NOMO-1 treated with DMSO at 0.1 percent for 48 hours (cell line): ENCODE data around the gene RNF223.
"Not testable (repeated sequence)": the region's sequence is repeated elsewhere in the genome, so short reads cannot be mapped to it uniquely, and the experiment has no call there.

Experiments used
- DNase-seq: peaks from one replicate; lab custom pipeline; 2025; ENCODE audit not compliant: unreplicated experiment; lab: John Stamatoyannopoulos, UW

RNF223 gene

DNA sequence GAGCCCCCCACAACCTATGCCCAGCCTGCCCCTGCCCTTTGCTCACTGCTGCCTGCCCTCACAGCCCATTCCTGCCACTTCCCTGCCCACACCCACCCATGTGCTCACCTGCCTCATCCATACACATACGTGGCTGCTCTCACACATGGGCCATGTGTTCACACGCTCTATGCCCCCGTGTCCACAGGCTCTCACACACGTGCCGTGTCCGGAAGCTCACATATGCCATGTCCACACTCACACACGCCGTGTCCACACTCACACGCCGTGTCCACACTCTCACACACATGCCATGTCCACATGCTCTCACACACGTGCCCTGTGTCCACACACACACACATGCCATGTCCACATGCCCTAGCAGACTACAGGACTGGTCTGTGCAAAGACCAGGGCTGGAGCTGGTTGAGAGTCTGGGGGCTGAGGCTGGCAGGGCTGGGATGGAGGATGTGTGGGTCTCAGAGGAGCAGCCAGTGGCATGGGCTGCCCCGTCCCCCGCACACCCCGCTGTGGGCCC lies 583 bp upstream of the RNF223 start:
- DNase-seq, result no peak

DNA sequence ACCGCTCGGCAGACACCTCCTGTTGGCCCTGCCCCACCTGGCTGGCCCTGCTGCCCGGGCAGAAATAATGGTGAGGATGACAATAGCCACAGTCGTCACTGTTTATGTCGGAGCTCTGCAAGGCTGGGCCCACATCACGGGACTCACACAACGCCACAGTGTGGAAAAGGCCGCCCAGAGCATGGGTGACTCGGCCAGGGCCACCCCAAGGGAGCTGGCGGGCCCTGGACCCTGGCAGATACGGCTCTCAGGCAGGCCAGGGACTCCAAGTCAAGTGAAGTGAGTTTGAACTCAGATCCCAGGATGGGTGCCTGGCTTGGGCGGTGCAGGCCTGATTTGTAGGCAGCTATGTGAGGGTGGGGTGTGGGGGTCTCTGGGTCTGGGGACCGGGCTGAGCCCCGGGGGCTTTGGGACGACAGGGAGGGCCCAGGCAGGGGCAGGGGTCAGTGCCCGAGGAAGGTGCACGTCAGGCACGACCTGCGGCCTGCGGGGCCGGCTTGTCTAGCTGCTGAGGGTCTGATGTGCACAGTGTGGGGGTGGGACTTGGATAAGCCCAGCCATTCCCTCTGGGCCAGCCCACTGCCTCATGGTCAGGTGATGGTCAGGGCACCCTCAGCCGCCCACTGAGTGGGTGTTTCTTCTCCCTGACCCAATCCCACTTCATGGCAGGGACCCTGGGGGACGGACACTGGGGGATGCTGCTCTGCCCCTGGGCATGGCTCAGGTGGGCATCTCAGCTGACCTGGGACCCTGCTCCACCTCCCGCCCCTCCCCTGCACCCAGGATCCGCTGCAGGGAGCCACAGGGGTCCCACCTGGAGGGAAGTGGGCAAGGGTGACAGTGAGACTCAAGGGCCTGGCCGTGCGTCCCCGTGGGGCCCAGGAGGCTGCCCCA lies 1.0 kb downstream of the RNF223 start:
- DNase-seq, result no peak

- DNase-seq, result no peak
Observed at GRCh38 chr1:1072299-1072848, 1.7 kb downstream of the RNF223 start.

DNA sequence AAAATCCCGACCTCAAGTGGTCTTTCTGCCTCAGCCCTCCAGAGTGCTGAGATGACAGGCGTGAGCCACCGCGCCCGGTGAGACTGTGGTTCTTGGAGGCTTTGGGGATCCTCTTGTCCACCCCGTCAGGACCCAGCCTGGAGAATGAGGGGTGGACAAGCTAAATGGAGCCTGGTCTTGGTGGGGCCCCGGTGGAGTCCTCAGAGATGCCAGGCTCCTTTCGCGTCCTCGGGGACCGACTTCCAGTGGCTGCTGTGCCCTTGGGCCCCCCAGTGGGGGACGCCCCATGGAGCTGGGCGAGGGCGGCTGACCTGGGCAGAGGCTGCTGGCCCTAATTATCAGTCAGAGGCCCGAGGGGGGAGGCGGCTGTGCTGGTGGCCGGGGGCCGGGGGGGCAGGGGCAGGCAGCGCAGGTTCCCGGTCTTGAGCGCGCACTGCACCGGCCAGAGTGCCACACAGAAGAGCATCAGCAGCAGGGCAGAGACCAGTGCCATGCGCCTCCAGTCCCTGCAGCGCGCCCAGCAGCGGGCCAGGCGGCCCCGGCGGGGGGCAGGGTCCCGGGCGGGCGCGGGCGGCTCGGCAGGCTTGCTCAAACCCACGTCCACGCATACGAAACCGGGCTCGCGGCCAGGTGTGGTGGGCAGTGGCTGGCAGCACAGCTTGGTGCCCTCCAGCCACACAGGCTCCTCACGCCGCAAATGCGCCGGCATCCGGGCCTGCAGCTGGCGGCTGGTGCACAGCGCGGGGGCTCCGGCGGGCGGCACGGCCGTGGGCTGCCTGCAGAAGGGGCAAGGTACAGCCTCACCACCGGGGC lies 2.4 kb downstream of the RNF223 start:
- no peak for DNase-seq

DNA sequence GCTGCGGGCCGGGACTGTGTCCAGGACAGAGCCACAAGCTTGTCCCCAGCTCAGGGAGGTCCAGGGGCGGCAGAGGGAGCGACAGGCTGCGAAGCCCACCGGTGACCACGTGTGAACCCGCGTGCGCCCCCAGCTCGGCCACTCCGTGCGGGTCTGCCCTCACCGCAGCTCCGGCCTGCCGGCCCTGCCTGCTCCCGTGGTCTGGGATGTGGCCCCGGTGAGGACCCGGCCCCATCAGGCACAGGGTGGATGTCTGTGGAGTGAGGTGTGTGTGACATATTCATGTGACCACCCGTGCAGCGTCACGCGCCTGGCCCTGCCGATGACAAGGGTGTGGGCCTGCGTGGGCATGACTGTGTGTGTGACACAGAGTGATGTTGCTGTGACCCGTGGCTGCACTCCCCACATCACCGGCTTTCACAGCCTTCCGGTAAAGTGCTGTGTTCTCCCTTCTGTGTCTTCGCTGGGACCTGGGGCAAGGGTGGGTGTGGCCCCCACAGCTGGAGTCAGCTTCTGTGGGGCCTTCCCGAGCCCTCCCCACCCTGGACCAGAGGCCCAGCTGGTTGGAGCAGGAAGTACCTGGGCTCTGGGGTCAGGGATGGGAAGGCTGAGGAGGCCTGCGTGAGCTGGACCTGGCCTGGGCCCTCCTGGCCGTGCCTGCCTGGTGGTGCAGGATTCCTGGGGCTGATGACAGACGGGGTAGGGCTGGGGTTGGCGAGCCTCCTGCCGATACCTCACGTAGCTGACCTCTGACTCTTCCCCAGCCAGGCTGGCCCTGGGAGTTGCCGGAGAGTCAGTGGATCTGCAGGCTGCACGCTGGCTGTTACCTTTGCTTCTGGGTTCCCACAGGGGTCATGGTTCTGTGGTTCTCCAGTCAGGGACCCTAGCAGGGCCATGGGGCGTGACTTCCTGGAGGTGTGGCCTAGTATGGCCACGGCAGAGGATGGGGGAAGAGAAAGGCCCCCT lies 4.1 kb downstream of the RNF223 start:
- no peak for DNase-seq

DNA sequence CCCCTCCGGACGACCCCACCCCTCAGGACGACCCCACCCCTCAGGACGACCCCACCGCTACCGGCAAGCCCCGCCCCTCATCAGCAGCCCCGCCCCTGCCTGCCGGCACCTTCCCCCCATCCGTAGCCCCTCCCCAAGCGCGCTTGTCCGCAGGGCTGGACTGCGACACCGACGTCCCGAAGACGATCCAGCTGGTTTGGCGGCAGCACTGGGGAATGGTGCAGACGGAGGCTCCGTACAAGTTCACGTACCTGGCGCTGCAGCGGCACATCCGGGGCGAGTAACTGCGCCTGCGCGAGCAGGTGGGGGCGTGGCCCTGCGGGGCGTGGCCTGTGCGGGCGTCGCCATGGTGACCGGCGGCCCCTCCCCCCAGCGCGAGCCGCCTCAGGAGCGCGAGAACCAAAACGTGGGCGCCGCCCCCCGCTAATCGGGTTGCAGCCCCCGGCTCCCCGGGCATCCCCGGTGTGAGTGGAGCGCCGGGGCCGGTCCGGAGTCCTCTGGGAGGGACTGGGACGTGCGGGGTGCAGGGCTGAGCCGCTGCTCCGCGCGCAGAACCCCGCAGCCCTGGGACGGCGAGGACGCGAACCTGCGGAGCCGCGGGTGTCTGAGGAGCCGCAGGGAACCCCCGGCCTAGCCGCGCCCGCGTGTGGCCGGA lies 4.9 kb downstream of the RNF223 start:
- DNase-seq, result peak; percentile 18

DNA sequence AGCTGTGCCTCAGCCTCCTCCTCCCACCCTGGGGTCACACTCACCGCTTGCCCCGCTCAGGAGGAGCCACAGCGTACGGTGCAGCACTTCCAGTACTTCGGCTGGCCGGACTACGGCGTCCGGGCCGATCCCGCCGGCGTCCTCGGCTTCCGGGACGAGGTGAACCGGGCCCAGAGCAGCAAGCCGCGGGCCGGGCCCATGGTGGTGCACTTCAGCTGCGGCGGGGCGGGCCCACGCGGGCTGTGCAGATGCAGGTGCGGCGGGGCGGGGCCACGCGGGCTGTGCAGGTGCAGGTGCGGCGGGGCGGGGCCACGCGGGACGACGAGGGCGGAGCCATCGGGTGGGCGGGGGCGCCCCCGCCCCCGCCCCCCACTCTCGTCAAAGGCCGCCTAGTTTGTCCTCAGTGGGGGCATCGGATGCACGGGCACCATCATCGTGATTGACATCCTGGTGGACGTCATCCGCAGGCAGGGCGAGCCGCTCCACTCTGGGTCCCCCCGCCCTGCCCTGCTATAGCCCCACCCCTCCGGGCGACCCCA lies 5.5 kb downstream of the RNF223 start:
- no peak for DNase-seq

- DNase-seq, result no peak
Observed at GRCh38 chr1:1067860-1068516, 6.1 kb downstream of the RNF223 start.

DNA sequence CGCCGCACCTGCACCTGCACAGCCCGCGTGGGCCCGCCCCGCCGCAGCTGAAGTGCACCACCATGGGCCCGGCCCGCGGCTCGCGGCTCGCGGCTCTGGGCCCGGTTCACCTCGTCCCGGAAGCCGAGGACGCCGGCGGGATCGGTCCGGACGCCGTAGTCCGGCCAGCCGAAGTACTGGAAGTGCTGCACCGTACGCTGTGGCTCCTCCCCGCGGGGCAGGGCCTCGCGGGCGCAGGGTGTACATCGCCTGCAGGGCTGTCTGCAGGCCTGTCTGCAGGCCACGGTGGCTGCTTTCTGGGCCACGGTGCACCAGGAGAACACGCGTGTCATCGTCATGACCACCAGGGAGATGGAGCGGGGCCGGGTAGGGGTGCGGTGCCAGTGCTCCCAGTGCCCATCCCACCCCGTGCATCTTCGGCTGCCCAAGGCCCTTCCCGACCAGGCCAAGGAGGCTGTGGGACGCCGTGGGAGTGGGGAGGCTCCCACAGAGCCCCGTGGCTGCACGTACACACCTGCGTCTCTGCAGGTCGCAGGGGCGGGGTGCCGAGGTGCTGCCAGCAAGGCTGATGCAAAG lies 6.7 kb downstream of the RNF223 start:
- DNase-seq, result no peak

DNA sequence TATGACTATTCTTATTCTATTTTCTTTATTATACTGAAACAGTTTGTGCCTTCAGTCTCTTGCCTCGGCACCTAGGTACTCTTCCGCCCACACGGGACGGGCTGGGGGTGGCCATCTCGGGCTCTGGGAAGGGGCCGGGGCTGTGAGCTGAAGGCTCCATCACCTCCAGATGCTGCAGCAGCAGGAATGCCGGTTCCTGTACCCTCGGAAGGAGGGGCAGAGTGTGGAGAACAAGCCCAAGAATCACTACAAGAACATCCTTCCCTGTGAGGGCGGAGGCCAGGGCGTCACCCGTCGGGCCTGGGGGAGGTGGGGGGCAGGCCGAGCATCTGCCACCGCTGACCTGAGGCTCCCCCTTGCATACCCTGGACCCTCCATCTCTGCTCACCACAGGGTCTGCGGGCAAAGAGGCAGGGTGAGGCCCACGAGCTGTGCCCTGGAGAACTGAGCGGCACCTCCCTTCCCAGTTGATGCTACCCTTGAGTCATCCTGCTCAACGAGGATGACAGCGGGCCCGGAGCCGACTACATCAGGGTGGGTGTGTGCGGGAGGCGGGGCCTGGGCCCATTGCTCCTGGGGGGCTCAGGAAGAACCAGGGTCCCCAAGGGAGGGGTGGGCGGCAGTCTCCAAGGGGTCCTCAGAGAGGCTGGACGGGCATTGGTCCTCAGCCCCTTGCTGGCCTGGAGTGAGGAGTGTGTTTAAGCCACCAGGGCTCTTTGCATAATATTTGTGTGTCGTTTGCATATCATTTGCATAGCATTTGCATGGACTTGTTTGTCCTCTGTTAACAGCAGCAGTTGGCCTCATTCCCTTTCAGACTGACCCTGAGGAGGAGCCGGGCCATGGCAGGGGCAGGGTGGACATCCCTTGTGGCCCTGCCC lies 7.5 kb downstream of the RNF223 start:
- no peak for DNase-seq

DNA sequence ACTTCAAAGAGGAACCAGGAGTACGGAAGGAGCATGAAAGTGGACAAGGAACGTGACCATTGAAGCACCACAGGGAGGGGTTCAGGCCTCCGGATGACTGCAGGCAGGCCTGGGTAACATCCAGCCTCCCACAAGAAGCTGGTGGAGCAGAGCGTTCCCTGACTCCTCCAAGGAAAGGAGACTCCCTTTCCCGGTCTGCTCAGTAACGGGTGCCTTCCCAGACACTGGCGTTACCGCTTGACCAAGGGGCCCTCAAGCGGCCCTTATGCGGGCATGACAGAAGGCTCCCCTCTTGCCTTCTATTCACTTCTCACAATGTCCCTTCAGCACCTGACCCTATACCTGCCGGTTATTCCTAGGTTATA lies 8.2 kb downstream of the RNF223 start:
- not testable (repeated sequence) for DNase-seq

GRCh38 chr1:1065265-1065939 lies 8.7 kb downstream of the RNF223 start:
- DNase-seq, result no peak

GRCh38 chr1:1063945-1064831 lies 9.9 kb downstream of the RNF223 start:
- peak; percentile 42 for DNase-seq

DNA sequence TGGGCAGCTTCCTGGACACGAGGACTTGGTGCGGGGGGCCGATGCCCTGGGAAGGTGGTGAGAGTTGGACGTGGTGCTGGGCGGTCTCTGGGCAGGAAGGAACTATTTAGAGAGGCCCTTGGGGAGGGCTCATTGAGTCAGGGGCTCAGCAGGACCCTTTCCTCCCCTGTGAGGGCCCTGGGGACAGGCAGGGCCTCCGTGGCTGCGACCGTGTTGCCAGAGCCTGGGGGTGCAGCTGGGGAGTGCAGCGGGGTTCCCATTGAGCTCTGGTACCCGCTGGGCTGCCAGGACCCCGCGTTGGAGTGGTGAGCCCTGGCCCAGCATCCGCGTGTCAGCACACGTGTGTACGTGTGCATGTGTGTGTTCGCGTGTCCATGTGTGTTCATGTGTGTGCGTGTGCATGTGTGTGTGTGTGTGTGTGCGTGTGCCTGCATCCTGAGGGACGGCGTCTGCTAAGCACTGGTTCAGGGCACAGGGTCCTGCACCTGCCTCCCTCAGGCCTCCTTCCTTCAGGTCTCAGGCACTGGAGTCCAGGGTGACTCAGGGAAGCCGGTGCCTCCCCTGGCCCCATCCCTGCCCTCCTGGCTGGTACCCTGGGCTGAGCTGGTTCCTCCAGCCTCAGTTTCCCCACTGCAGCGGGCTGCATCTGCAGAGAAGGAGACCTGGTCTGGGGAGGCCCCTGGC lies 10.7 kb downstream of the RNF223 start:
- DNase-seq, result no peak

DNA sequence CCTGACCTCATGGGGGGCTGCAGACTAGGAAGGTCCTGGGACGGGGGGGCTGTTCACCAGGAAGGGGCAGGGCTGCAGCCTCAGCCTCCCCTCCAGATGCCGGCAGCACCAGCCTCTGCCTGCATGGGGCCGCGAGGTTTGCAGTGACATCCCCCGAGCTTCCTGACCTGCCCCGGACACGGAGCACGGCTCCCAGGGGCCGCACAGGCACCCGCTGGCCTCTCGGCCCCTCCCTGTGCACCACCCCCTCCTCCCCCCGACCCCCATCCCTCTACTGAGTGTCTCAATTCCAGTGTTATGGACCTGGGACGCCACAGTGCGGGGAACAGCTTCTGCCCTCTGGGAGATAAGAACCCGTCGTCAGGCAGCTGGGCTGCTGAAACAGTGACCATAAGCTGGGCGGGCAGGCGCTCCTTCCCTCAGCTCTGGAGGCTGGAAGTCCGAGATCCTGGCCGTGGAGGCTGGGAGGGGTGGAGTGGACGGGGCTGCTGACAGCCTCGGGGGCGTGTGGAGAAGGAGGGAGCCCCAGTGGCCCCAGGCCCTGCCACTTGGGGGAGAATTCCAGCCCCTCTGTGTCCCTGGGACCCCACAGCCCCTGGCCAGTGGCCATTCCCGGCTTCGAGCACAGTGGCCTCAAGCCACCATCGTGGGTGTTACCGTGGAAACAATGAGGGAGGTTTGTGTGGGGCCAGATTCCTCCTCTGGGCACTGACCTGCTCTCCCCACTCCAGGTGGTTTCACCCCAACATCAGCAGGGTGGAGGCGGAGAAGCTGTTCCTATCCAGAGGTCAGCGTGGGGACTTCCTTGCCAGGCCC lies 11.6 kb downstream of the RNF223 start:
- DNase-seq, result no peak
